Measurements from ENCODE around the gene ANKS6.

The ANKS6 gene

GRCh38 chr9:98765256-98765655 is 31.1 kb downstream of the ANKS6 start:
- H3K4me3 ChIP-seq (ENCODE audit: low read depth, low read length), result no peak overlapping the region
- DNase-seq (ENCODE audit: low read depth), result no peak
- TF ChIP-seq CTCF (IDR thresholded peaks at IDR 0.05; ENCODE audit: low read depth, low read length), result no peak
- no peak for TF ChIP-seq POLR2A (IDR thresholded peaks at IDR 0.05; ENCODE audit: extremely low read depth, insufficient read length)
- TF ChIP-seq MAX (IDR thresholded peaks at IDR 0.05; ENCODE audit: low read depth, low read length), result no peak
- no peak for TF ChIP-seq MYC (IDR thresholded peaks at IDR 0.05; ENCODE audit: low read depth, low read length)

GRCh38 chr9:98763986-98764745 is 32.2 kb downstream of the ANKS6 start:
- H3K4me3 ChIP-seq (ENCODE audit: low read depth, low read length), result no peak overlapping the region
- DNase-seq (ENCODE audit: low read depth), result no peak
- TF ChIP-seq CTCF (IDR thresholded peaks at IDR 0.05; ENCODE audit: low read depth, low read length) (no peak), POLR2A (IDR thresholded peaks at IDR 0.05; ENCODE audit: extremely low read depth, insufficient read length) (no peak), MYC (IDR thresholded peaks at IDR 0.05; ENCODE audit: low read depth, low read length) (no peak), MAX (IDR thresholded peaks at IDR 0.05; ENCODE audit: low read depth, low read length) (no peak)

- DNase-seq (ENCODE audit: low read depth), result no peak
Observed at GRCh38 chr9:98760231-98760630, 36.1 kb downstream of the ANKS6 start.

GRCh38 chr9:98755006-98755618 is 41.2 kb downstream of the ANKS6 start:
- TF ChIP-seq MAX (IDR thresholded peaks at IDR 0.05; ENCODE audit: low read depth, low read length), result no peak
- no peak for TF ChIP-seq MYC (IDR thresholded peaks at IDR 0.05; ENCODE audit: low read depth, low read length)
- TF ChIP-seq POLR2A (IDR thresholded peaks at IDR 0.05; ENCODE audit: extremely low read depth, insufficient read length), result no peak
- no peak for TF ChIP-seq CTCF (IDR thresholded peaks at IDR 0.05; ENCODE audit: low read depth, low read length)
- no peak for DNase-seq (ENCODE audit: low read depth)
- H3K4me3 ChIP-seq (ENCODE audit: low read depth, low read length), result no peak overlapping the region

More at GRCh38 chr9:98760231-98760630, 36.1 kb downstream of the ANKS6 start:
- H3K4me3 ChIP-seq (ENCODE audit: low read depth, low read length), result no peak overlapping the region
- TF ChIP-seq POLR2A (IDR thresholded peaks at IDR 0.05; ENCODE audit: extremely low read depth, insufficient read length) (no peak), CTCF (IDR thresholded peaks at IDR 0.05; ENCODE audit: low read depth, low read length) (no peak), MYC (IDR thresholded peaks at IDR 0.05; ENCODE audit: low read depth, low read length) (no peak), MAX (IDR thresholded peaks at IDR 0.05; ENCODE audit: low read depth, low read length) (no peak)

GRCh38 chr9:98751210-98751609 is 45.1 kb downstream of the ANKS6 start:
- TF ChIP-seq MAX (IDR thresholded peaks at IDR 0.05; ENCODE audit: low read depth, low read length) (no peak), MYC (IDR thresholded peaks at IDR 0.05; ENCODE audit: low read depth, low read length) (no peak), CTCF (IDR thresholded peaks at IDR 0.05; ENCODE audit: low read depth, low read length) (no peak), POLR2A (IDR thresholded peaks at IDR 0.05; ENCODE audit: extremely low read depth, insufficient read length) (no peak)
- no peak overlapping the region for H3K4me3 ChIP-seq (ENCODE audit: low read depth, low read length)
- no peak for DNase-seq (ENCODE audit: low read depth)
